Activated CD8-positive, alpha-beta memory T cell treated with anti-CD3 and anti-CD28 coated beads, Interleukin-2, amount 50 U/mL, for 4 hours (primary cell): Measurements from ENCODE around the gene EXD3.

Experiments used
- DNase-seq: peaks from one replicate; pipeline ENCODE4 v3.0.0-alpha.2; 2020

Gene EXD3

GRCh38 chr9:137446851-137447471, 24.0 kb upstream of the EXD3 start:
- no peak for DNase-seq

DNA sequence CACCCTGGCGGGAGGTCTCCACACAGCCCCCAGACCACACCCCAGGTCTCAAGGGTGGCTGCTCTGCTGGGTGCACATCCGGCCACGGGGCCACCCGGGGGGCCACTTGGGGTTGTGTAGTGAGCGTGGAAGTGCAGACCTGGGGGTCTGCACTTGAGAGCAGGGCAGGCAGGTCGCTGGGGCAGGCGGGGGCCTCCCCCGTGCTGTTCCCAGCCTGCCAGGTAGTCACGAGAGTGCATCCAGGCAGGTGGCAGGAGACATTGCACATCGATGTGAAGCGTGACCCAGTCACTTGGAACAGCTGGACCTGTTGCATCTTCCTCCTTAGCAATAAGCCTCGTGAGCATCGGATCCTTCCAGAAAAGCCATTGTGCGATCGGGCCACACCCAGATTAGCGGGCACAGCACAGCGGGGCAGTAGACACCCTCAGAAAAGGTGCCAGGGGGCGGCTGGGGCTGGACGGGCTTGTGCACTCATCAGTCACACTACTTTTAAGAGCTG, 23.0 kb upstream of the EXD3 start:
- DNase-seq, result no peak

GRCh38 chr9:137445275-137445807, 22.4 kb upstream of the EXD3 start:
- DNase-seq, result peak; percentile 89

DNA sequence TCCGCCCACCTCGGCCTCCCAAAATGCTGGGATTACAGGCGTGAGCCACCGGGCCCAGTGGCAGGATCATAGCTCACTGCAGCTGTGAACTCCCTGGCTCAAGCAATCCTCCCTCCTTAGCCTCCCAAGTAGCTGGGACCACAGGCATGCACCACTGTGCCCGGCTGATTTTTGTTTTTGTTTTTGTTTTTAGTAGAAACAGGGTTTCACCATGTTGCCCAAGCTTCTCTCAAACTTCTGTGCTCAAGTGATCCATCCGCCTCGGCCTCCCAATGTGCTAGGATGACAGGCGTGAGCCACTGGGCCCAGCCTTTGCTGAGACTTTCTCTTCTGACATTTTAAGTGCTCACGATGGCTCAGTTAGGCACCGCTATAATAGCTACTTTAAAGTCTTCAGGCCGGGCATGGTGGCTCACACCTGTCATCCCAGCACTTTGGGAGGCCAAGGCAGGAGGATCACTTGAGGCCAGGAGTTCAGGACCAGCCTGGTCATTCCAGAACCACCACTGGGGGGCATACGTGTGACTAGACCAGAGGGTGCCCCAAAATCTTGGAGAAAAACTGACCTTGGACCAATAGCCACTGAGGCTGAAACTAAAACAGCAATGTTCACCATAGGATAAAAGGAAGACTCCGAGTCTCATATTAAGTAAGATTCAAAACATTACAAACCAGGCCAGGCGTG, 21.3 kb upstream of the EXD3 start:
- DNase-seq, result no peak

DNA sequence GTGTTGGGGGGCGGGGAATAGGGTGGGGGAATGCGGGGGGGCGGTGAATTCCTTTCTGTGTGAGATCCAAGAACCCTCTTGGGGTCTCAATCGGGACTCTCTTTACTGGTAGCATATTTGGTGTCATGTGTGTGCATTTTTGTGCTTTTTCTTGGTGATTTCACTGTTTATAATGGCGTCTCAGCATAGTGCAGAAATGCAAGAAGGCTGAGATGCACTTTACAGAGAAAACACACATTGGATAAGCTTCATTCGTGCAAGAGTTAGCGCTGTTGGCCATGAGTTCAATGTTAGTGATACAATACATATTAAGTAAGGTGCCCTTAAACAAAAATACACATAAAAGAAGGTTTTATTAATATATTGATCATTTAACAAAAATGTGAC, 19.0 kb upstream of the EXD3 start:
- DNase-seq, result no peak

DNA sequence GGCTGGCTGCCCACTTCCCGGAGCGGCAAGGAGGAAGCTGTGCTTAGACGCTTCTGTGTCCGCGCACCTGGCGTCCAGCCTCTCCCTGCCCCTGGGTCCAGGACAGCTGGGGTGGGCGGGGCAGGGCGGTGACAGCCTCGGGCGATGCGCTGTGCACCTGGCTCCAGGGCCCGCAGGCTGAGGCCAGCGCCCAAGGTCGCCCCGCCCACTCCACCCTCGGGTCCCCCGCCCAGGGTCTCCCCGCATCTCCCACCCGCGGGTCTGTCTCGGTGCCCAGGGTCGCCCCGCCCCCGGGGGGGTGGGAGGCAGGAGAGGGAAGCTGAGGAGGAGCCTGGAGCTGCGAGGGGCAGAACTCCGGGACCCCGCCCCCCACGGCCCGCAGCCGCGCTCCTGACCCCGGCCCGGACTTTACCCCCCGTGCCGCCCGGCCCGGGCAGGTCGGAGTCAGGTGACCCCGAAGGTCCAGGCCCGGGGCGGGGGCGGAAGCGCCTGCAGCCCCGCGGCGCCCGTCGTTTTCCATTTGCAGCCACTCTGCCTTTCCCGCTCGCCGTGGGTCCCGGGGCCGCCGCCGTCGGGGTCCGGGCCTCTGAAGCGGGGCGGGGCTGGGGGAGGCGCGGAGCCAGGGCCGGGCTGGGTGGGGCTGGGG, 18.4 kb upstream of the EXD3 start, which contains the start of gene ENTPD8:
Gene ENTPD8, minus strand, starts transcription at position 69 of the 646 bp plus-strand sequence. CDS start 3,072 bp downstream, outside the sequence.
- DNase-seq, result peak; percentile 21

GRCh38 chr9:137439158-137439714, 16.3 kb upstream of the EXD3 start:
- DNase-seq, result peak; percentile 11

- DNase-seq, result peak; percentile 12
Observed at GRCh38 chr9:137438591-137439157, 15.7 kb upstream of the EXD3 start.

- DNase-seq, result peak; percentile 12
Observed at GRCh38 chr9:137437691-137438590, 15.0 kb upstream of the EXD3 start.

DNA sequence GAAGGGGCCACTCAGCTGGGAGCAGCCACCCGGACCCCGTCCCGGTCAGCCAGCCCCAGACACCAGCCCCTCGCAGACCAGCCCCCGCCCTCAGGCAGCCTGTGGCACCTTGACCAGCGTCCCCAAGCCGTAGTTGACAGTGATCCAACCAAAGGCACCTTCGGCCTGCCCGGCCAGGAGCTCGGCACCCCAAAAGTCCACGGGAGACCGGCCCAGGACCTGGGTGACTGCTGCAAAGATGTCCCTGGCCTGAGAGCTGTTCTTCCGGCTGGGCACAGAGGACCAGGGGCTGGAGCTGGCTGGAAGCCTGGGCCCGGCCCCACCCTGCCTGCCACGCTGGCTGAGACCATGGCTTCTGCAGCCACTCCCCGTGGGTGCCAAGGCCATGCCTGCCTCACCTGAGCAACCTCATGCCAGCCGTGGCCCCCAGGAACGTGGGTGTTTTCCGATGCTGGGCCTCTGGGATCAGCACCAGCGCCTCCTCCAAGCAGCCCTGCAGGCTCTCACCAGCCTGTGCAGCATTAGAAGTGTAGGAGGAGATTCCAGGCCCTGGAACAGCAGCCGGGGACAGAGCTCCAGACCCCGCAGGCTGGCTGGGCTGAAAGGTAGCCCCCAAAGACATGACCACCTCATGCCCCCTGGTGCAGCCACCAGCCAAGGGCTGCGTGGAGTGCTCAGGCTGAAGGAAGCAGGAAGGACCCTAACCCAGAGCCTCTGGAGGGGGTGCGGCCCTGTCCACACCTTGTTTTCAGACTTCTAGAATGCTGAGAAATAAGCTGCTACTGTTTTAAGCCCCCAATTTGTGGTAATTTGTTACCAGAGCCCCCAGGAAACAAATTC, 14.0 kb upstream of the EXD3 start:
- peak; percentile 11 for DNase-seq

GRCh38 chr9:137435980-137436760, 13.2 kb upstream of the EXD3 start:
- DNase-seq, result peak; percentile 13

DNA sequence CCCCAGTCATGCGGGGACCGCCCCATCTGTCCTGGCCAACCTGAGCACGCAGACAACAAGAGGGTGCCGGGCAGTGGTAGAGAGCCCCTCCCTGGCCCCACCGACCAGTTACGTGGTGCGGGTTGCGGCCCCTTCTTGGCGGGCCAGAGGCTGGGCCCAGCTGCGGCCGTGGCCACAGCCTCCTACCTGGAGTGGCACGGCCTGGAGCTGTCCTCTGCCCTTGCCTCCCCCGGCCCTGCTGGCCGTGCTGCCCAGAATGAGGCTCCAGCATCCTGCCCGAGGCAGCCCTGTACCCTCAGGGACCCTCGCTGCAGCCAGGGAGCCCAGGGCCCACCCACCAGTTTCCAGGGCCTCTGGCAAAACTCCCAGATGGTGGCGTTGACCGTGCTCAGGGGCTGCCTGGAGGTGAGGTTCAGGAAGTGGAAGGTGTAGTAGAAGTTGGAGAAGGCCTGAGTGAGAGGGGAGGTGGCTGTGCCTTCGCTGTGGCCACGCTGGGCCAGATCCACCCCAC, 12.5 kb upstream of the EXD3 start:
- peak; percentile 12 for DNase-seq

DNA sequence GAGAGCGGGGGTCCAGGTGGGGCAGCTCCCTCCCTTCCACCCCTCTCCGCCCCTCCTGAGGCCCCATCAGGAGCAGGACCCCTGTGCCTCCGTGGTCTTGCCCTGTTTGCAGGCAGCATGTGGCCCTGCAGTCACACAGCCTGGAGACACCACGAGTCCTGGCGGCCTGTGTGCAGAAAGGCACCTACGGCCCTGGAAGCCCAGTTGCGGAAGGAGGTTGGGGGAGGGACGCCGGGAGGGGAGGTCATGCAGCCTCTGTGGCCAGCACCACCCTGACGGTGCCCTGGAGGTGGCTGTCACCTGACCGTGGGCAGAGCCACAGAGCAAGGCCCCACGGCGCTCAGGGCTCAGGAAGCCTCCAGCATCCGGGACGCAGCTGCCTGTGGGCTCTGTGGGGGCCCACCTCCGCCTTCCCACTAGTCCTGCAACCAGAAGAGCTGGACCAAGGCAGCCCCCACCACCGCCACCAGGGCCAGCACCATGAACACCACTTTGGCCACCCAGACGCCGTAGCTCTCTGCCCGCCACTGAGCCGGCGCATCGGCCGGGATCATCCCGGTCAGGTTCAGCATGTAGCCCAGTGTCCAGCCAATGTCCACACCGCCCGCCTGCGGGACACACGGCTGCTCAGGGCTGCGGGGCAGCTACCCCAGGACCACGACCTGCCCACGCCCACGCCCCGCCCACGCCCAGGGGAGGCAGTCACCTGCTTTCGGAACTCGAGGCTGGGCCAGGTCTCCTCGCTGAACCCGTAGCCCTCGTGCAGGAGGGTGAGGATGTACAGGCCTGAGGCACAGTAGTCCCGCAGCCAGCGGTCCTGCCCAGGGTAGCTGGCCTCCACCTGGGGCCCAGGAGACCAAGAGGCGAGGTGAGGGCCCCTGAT, 11.8 kb upstream of the EXD3 start:
- DNase-seq, result peak; percentile 14

- DNase-seq, result peak; percentile 10
Observed at GRCh38 chr9:137433916-137434431, 11.0 kb upstream of the EXD3 start.

- peak; percentile 13 for DNase-seq
Observed at GRCh38 chr9:137433349-137433915, 10.5 kb upstream of the EXD3 start.

- DNase-seq, result peak; percentile 14
Observed at GRCh38 chr9:137432687-137433348, 9.9 kb upstream of the EXD3 start.

DNA sequence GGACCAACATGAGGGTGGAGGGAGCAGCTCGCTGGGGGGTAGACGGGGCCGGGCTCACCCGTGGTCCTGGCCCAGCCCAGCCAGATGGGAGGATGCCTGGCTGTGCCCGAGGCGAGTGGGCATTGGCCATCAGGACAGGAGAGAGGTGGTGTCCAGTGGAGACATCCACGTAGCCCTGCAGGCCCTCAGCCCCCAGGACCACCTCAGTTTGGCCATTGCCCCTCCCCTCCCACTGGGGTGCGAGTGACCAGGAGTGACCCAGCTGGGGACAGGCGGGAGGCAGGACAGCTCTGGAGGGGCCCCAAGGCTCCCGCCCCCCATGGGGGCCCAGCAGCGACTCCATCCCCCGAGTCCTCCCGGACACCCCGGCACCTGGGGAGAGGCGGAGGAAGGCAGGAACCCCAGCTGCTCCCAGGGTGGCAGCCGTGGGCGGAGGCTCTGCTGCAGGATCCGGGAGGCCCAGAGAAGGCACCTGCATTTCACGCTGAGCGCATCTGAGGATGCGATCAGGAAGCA, 8.5 kb upstream of the EXD3 start:
- DNase-seq, result peak; percentile 12
